Suprapubic skin (tissue), 4 donors: ENCODE measurements around the gene MDN1. TPM values are rescaled to one million over a fixed set of nuclear protein-coding genes. Genes with fewer than 3 reads are reported as not detected.
"Not testable (repeated sequence)": the region's sequence is repeated elsewhere in the genome, so short reads cannot be mapped to it uniquely, and the experiment has no call there.

Experiments
- DNase-seq, 2 donors: peaks; one replicate each; pipeline ENCODE4 v3.0.0-alpha.2; 2019; ENCODE audit warnings: low spot score in 2 of 2
- H3K27ac ChIP-seq: fragments of 200-600 bp; sonication (generic); one replicate; pipeline ENCODE4 v1.5.1; 2019
- H3K27me3 ChIP-seq: fragments of 200-600 bp; sonication (generic); one replicate; pipeline ENCODE4 v1.5.1; 2019
- H3K36me3 ChIP-seq: fragments of 200-600 bp; sonication (generic); one replicate; pipeline ENCODE4 v1.5.1; 2019
- H3K4me1 ChIP-seq: fragments of 200-600 bp; sonication (generic); one replicate; pipeline ENCODE4 v1.5.1; 2019
- H3K4me3 ChIP-seq: fragments of 200-600 bp; sonication (generic); one replicate; pipeline ENCODE4 v1.5.1; 2019; ENCODE audit warnings: mild to moderate bottlenecking
- H3K9me3 ChIP-seq: fragments of 200-600 bp; sonication (generic); one replicate; pipeline ENCODE4 v1.5.1; 2019
- EP300 ChIP-seq: sonication (generic); formaldehyde crosslinking; IDR thresholded peaks from one replicate; pipeline ENCODE4 v1.6.1; 2017; ENCODE audit warnings: antibody characterized with exemption
- POLR2A ChIP-seq, 2 donors: fragments of 450-650 bp; IDR thresholded peaks; one replicate each; pipeline ENCODE4 v1.6.1; 2017; ENCODE audit warnings: antibody characterized with exemption in 2 of 2, mild to moderate bottlenecking in 2 of 2, moderate library complexity in 2 of 2
- POLR2AphosphoS5 ChIP-seq, 3 donors: sonication (generic); formaldehyde crosslinking; IDR thresholded peaks; one replicate each; pipeline ENCODE4 v1.6.1; 2017; ENCODE audit warnings: antibody characterized with exemption in 3 of 3
- WGBS: methylation state at CpG from one replicate; pipeline ENCODE4 v1.1.5; 2018; 5-methylcytosine and 5-hydroxymethylcytosine counted together
- total RNA-seq, 4 donors: library from RNA; depleted of rRNA; stranded (reverse); fragments of >200 nt; gene quantifications; one replicate each; pipeline ENCODE4 v1.1.0, GENCODE V29; 2016
- TF ChIP-seq, protein P1 (sequence below), 2 donors: fragments of 200-600 bp in 1 of 2; fragments of 450-650 bp in 1 of 2; sonication (generic) in 1 of 2; IDR thresholded peaks; one replicate each; pipeline ENCODE4 v1.5.1; 2016 to 2019; ENCODE audit warnings: antibody characterized with exemption in 2 of 2, mild to moderate bottlenecking in 1 of 2, moderate library complexity in 1 of 2

MDN1 gene
- total RNA-seq, 4 donors from 2014 or later: 33.1 to 70.4 (median 44.5) TPM

GRCh38 chr6:89817481-89817880, 2.1 kb downstream of the MDN1 start:
- no peaks in the 10 kb centered on the region for H3K36me3 ChIP-seq
- 64% methylated on average over 3 of the region's 3 CpGs for WGBS
- no peak for TF ChIP-seq POLR2AphosphoS5 (IDR thresholded peaks at IDR 0.05)
- TF ChIP-seq POLR2A (IDR thresholded peaks at IDR 0.05): no peak
- TF ChIP-seq, protein P1, sequence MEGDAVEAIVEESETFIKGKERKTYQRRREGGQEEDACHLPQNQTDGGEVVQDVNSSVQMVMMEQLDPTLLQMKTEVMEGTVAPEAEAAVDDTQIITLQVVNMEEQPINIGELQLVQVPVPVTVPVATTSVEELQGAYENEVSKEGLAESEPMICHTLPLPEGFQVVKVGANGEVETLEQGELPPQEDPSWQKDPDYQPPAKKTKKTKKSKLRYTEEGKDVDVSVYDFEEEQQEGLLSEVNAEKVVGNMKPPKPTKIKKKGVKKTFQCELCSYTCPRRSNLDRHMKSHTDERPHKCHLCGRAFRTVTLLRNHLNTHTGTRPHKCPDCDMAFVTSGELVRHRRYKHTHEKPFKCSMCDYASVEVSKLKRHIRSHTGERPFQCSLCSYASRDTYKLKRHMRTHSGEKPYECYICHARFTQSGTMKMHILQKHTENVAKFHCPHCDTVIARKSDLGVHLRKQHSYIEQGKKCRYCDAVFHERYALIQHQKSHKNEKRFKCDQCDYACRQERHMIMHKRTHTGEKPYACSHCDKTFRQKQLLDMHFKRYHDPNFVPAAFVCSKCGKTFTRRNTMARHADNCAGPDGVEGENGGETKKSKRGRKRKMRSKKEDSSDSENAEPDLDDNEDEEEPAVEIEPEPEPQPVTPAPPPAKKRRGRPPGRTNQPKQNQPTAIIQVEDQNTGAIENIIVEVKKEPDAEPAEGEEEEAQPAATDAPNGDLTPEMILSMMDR (IDR thresholded peaks at IDR 0.05): no peak
- TF ChIP-seq EP300: no peak

GRCh38 chr6:89813422-89813821, 6.2 kb downstream of the MDN1 start:
- DNase-seq, H3K27me3 ChIP-seq, H3K36me3 ChIP-seq, H3K27ac ChIP-seq, H3K9me3 ChIP-seq, H3K4me3 ChIP-seq: not testable (repeated sequence)
- WGBS: 98% methylated on average over 3 of the region's 3 CpGs
- peaks cover 16% of the 10 kb centered on the region for H3K4me1 ChIP-seq

More at GRCh38 chr6:89817481-89817880, 2.1 kb downstream of the MDN1 start:
- H3K4me1 ChIP-seq: peaks cover 26% of the 10 kb centered on the region
- DNase-seq: no peak
- no peak overlapping the region for H3K27ac ChIP-seq
- H3K4me3 ChIP-seq: no peak overlapping the region
- H3K9me3 ChIP-seq: no peaks in the 10 kb centered on the region
- no peaks in the 10 kb centered on the region for H3K27me3 ChIP-seq

DNA sequence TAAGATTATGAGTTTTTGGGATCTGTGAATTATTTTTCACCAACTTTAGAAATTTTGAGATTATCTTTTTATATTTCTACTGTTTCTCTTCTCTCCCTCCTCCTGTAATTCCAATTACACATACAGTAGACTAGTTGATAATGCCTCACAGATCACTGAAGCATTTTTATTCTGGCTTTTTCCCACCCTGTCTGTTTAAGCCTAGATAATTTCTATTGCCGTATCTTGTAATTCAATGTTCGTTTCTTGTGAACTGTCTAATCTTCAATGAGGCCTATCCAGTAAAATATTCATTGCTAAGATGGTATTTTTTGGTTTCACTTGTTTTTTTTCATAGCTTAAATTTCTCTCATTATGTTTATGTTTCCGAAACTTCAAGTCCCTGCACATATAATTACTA, 12.0 kb downstream of the MDN1 start:
- H3K4me1 ChIP-seq: no peaks in the 10 kb centered on the region
- WGBS: 94% methylated on average over 3 of the region's 3 CpGs

DNA sequence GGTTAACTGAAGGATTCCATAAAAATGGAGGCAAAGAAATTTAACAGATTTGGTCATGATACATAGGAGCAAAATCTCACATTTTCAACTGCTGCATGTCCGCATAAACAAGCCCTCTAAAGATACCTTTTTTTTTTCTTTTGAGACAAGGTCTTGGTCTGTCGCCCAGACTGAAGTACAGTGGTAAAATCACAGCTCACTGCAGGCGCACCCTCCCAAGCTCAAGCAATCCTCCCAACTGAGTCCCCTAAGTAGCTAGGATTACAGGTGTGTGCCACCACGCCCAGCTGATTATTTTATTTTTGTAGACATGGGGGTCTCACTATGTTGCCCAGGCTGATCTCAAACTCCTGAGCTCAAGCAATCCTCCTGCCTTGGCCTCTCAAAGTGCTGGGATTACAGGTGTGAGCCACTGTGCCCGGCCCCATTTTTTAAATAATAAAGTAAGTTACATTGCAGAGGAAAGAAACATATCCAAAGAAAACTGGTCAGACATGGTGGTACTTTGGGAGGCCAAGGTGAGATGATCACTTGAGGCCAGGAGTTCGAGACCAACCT, 13.7 kb downstream of the MDN1 start:
- Histone ChIP-seq H3K9me3 (no peaks in the 10 kb centered on the region), H3K4me1 (no peaks in the 10 kb centered on the region), H3K36me3 (peaks cover 20% of the 10 kb centered on the region), H3K4me3 (no peak overlapping the region), H3K27ac (no peak overlapping the region), H3K27me3 (no peaks in the 10 kb centered on the region)
- DNase-seq: no peak
- no peak for TF ChIP-seq EP300
- WGBS: 94% methylated on average over 6 of the region's 6 CpGs

More for the DNA sequence above, 12.0 kb downstream of the MDN1 start:
- Histone ChIP-seq H3K9me3 (no peaks in the 10 kb centered on the region), H3K36me3 (peaks cover 6% of the 10 kb centered on the region), H3K4me3 (no peak overlapping the region), H3K27me3 (no peaks in the 10 kb centered on the region), H3K27ac (no peak overlapping the region)
- TF ChIP-seq EP300 (no peak), POLR2AphosphoS5 (IDR thresholded peaks at IDR 0.05) (no peak)
- TF ChIP-seq, protein P1 (IDR thresholded peaks at IDR 0.05): no peak
- DNase-seq: no peak

DNA sequence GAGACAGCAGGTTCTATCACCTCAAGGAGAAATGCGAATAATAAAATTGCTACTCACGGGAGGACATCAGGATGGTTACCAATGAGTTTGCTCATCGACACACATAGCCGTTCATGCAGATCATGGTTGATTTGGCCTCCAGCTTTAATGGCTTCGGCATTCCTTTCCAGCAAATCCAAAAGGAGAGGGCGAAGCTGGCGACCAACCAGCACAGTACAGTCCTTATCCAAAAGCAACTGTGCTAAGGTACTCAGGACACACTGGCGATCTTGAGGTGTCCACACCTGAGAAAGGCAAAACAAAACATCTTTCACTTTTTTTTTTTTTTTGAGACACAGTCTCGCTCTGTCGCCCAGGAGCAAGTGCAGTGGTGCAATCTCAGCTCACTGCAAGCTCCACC, 16.3 kb downstream of the MDN1 start:
- Histone ChIP-seq H3K4me1 (no peaks in the 10 kb centered on the region), H3K27me3 (no peaks in the 10 kb centered on the region), H3K36me3 (peaks cover 41% of the 10 kb centered on the region), H3K27ac (no peak overlapping the region), H3K4me3 (no peak overlapping the region), H3K9me3 (no peaks in the 10 kb centered on the region)
- 97% methylated on average over 10 of the region's 10 CpGs for WGBS
- TF ChIP-seq, protein P1 (IDR thresholded peaks at IDR 0.05): no peak
- no peak for TF ChIP-seq EP300
- DNase-seq: no peak

- Histone ChIP-seq H3K27me3 (no peaks in the 10 kb centered on the region), H3K4me3 (no peak overlapping the region), H3K36me3 (peaks cover 50% of the 10 kb centered on the region), H3K9me3 (no peaks in the 10 kb centered on the region), H3K4me1 (no peaks in the 10 kb centered on the region), H3K27ac (no peak overlapping the region)
- WGBS: 88% methylated on average over 2 of the region's 2 CpGs
- TF ChIP-seq, protein P1 (IDR thresholded peaks at IDR 0.05): no peak
- TF ChIP-seq EP300 (no peak), POLR2AphosphoS5 (IDR thresholded peaks at IDR 0.05) (no peak), POLR2A (IDR thresholded peaks at IDR 0.05) (no peak)
- no peak for DNase-seq
Observed at GRCh38 chr6:89799756-89800155, 19.8 kb downstream of the MDN1 start.
